Calu3 (cell line): ENCODE results near the gene USP20. TPM values are rescaled to one million over a fixed set of nuclear protein-coding genes. Genes with fewer than 3 reads are reported as not detected.

Experiments used
- BruUV-seq: library from RNA; stranded (reverse); fragments of 400-500 nt; replicated peaks from 2 replicates; lab custom pipeline; 2021; lab: Mats Ljungman, UMichigan
- CTCF ChIA-PET: fragments of 300-600 bp; sonication (Branson Sonifier 250); formaldehyde crosslinking; loops from one replicate; lab custom pipeline; 2022; ENCODE audit warnings: antibody characterized with exemption; lab: Charles Lee
- DNase-seq: peaks from one replicate; pipeline ENCODE4 v3.0.0; 2022
- H3K27ac Mint-ChIP-seq: one replicate; pipeline ENCODE4 v1.8.0; 2022; ENCODE audit warnings: mixed read lengths; ENCODE audit not compliant: unreplicated experiment
- H3K27me3 Mint-ChIP-seq: one replicate; pipeline ENCODE4 v1.8.0; 2022; ENCODE audit warnings: mixed read lengths; ENCODE audit not compliant: unreplicated experiment
- H3K36me3 Mint-ChIP-seq: one replicate; pipeline ENCODE4 v1.8.0; 2022; ENCODE audit warnings: mild to moderate bottlenecking, moderate library complexity, mixed read lengths; ENCODE audit not compliant: insufficient read depth, unreplicated experiment
- H3K4me1 Mint-ChIP-seq: one replicate; pipeline ENCODE4 v1.8.0; 2022; ENCODE audit warnings: mild to moderate bottlenecking, low read depth, mixed read lengths; ENCODE audit not compliant: unreplicated experiment
- H3K4me3 Mint-ChIP-seq: one replicate; pipeline ENCODE4 v1.8.0; 2022; ENCODE audit warnings: mild to moderate bottlenecking, low read depth, moderate library complexity, mixed read lengths; ENCODE audit not compliant: unreplicated experiment
- H3K9me3 Mint-ChIP-seq: one replicate; pipeline ENCODE4 v1.8.0; 2022; ENCODE audit warnings: low read depth, mixed read lengths; ENCODE audit not compliant: unreplicated experiment
- intact Hi-C: fragments of 100-400 bp; cut with micrococcal nuclease; formaldehyde crosslinking; loops from one replicate; pipeline ENCODE4 v1.10.0; 2022; ENCODE audit not compliant: unreplicated experiment
- microRNA-seq: library from miRNA; unstranded; fragments of <30 nt; microRNA quantifications from one replicate; pipeline ENCODE4 v1.2.0, GENCODE V29; 2022
- total RNA-seq: library from RNA; stranded (reverse); gene quantifications from 2 replicates; pipeline ENCODE4 v1.2.3, GENCODE V29; 2022
- TF ChIP-seq, protein P1 (sequence below): fragments of 200-600 bp; IDR thresholded peaks from one replicate; pipeline ENCODE4 v1.8.0; 2022; ENCODE audit warnings: antibody characterized with exemption; ENCODE audit not compliant: unreplicated experiment

The USP20 gene
- total RNA-seq, 1 experiment from 2014 or later: 14.9 TPM

DNA sequence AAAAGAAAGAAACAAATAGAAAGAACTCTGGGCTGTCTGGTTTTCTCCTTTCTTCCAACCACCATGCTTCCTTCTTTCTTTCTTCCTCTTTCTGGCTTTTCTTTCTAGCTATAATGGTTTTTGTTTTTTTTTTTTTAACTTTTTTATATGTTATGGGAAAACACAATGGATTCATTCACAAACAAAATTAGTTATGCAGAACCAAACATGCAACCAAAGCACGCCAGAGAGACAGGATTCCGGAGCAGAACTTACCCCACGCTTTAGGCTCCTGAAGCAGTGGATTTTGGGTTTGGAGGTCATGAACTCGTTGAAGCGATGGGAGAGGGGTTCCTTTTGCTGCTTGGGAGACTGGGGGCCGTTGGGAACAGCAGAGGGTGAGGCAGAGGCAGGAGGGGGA lies 88.3 kb downstream of the USP20 start:
- CTCF ChIA-PET: no interaction called here
- TF ChIP-seq, protein P1, sequence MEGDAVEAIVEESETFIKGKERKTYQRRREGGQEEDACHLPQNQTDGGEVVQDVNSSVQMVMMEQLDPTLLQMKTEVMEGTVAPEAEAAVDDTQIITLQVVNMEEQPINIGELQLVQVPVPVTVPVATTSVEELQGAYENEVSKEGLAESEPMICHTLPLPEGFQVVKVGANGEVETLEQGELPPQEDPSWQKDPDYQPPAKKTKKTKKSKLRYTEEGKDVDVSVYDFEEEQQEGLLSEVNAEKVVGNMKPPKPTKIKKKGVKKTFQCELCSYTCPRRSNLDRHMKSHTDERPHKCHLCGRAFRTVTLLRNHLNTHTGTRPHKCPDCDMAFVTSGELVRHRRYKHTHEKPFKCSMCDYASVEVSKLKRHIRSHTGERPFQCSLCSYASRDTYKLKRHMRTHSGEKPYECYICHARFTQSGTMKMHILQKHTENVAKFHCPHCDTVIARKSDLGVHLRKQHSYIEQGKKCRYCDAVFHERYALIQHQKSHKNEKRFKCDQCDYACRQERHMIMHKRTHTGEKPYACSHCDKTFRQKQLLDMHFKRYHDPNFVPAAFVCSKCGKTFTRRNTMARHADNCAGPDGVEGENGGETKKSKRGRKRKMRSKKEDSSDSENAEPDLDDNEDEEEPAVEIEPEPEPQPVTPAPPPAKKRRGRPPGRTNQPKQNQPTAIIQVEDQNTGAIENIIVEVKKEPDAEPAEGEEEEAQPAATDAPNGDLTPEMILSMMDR: no peak
- Mint-ChIP-seq H3K4me3 (no peak overlapping the region), H3K4me1 (no peaks in the 10 kb centered on the region), H3K36me3 (no peaks in the 10 kb centered on the region), H3K27ac (no peak overlapping the region), H3K27me3 (no peaks in the 10 kb centered on the region), H3K9me3 (no peaks in the 10 kb centered on the region)
- no TSS peak for BruUV-seq
- no peak for DNase-seq
- intact Hi-C loops: no loop called here

DNA sequence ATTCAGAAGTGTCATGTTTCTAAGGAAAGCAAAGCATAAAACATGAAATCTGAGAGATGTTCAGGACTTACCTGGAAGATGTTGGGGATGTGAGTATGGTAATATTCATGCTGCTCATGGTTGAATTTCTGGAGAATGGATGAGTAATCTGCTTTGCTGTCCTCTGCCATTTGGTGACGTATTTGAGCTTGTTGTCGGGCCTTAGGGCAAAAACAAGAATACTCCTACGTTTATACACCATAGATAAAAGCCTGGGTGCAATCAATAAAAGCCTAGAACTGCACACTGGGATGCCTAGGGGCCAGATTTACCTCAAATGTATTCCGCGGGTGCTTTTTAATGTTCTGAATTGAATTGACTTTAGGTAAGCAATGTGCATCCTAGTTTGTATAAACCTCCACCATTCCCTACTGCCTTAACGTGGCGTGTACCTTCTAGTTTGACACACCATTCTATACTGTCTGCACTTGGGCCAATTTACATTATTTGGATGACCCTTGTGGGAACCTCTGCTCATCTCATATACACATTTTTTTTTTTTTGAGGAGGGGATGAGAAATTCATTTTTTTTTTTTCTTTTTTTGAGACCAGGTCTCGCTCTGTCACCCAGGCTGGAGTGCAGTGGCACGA lies 94.4 kb downstream of the USP20 start:
- intact Hi-C loops: no loop called here
- no peaks in the 10 kb centered on the region for H3K27me3 Mint-ChIP-seq
- no peaks in the 10 kb centered on the region for H3K9me3 Mint-ChIP-seq
- no peak overlapping the region for H3K27ac Mint-ChIP-seq
- no peaks in the 10 kb centered on the region for H3K4me1 Mint-ChIP-seq
- CTCF ChIA-PET: interaction anchor here (0.7 kb wide), 1 partner anchor 43 kb away, joined by 5 read pairs; no protein-coding TSS in a partner anchor
- H3K4me3 Mint-ChIP-seq: no peak overlapping the region
- TF ChIP-seq, protein P1: no peak
- BruUV-seq: no TSS peak
- H3K36me3 Mint-ChIP-seq: no peaks in the 10 kb centered on the region
- DNase-seq: no peak

DNA sequence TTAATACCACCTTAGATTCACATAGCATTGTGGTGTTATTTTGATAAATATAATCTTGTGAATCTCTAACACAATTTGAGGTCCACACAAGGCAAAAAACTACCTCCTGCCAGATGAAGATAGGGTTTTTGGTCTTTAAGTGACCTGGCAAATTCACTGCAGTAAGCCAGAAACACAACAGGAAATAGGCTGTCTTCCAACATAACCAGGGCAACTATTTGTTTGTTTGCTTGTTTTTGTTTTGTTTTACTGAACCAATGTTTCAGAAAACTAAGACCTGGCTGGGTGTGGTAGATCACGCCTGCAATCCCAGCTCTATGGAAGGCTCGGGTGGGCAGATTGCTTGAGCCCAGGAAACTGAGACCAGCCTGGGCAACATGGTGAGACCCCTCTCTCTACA lies 95.5 kb downstream of the USP20 start:
- Mint-ChIP-seq H3K27me3 (no peaks in the 10 kb centered on the region), H3K27ac (no peak overlapping the region), H3K4me3 (no peak overlapping the region), H3K4me1 (no peaks in the 10 kb centered on the region), H3K36me3 (no peaks in the 10 kb centered on the region), H3K9me3 (no peaks in the 10 kb centered on the region)
- intact Hi-C loops: no loop called here
- no TSS peak for BruUV-seq
- TF ChIP-seq, protein P1: no peak
- DNase-seq: no peak
- CTCF ChIA-PET: no interaction called here

Small RNAs within 50 kb of the gene (microRNA-seq; reads per million reads assigned to microRNA genes)
- not detected for gene MIR6855

Other genes starting within 250 kb of the USP20 start
- gene C9orf50, start 214.4 kb upstream of the USP20 start, total RNA-seq: not detected in 2 replicates
- gene NTMT1, start 209.3 kb upstream of the USP20 start, total RNA-seq: 34.7 and 36.1 TPM in 2 replicates
- 15.5 and 18.4 TPM in 2 replicates for gene ASB6, start 193.3 kb upstream of the USP20 start, total RNA-seq
- gene PRRX2, start 169.8 kb upstream of the USP20 start, total RNA-seq: not detected in 2 replicates
- gene PTGES, start 82.4 kb upstream of the USP20 start, total RNA-seq: 6.3 and 7.4 TPM in 2 replicates
- 20.9 and 28.3 TPM in 2 replicates for gene TOR1B, start 32.3 kb upstream of the USP20 start, total RNA-seq
- 34.2 and 36.3 TPM in 2 replicates for gene TOR1A, start 11.3 kb upstream of the USP20 start, total RNA-seq
- gene C9orf78, start 183 bp upstream of the USP20 start, total RNA-seq: 24.5 and 26.2 TPM in 2 replicates
- gene FNBP1, start 207.7 kb downstream of the USP20 start, total RNA-seq: 9.6 and 9.9 TPM in 2 replicates
- 39.9 and 43.4 TPM in 2 replicates for gene GPR107, start 218.4 kb downstream of the USP20 start, total RNA-seq